ENCODE measurements around the gene TBRG1. TPM values are rescaled to one million over a fixed set of nuclear protein-coding genes. Genes with fewer than 3 reads are reported as not detected.

Gene TBRG1
- total RNA-seq, 2 experiments from 2014 or later, result 30.0 to 34.0 TPM

DNA sequence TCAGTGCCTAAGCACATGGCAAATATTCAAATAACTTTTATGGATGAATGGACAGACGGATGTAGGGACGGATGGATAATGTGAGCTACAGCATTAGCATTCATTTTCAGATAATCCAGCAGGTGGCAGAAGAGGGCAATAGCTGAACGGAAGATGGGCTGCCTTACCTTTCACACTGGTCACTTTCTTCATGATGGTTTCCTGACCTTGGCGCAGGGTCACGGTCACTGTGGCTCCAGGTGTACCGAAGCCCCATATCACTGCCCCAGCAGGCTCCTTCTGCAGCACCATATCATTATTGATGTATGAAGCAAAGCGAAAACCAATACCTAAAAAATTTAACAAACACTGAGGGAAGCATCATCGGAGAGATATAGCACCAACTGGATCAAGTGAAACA is 46.5 kb downstream of the TBRG1 start:
- peak; percentile 59 for DNase-seq (ENCODE audit: low spot score)
- peaks cover 5% of the 10 kb centered on the region; the same call in 1 of the 2 replicates for H3K9me3 ChIP-seq (ENCODE audit: low read length)
- POLR2A ChIA-PET, result interaction anchor here (0.6 to 1.4 kb wide), 3 partner anchors 93 to 167 kb away, joined by 3 read pairs; partner anchors contain the start of gene ESAM
- no peak overlapping the region for H3K27ac ChIP-seq (ENCODE audit: low read depth, low read length, poor library complexity, severe bottlenecking)
- H3K4me1 ChIP-seq (ENCODE audit: insufficient read depth, low read length, poor library complexity, severe bottlenecking), result peaks cover 35% of the 10 kb centered on the region
- CTCF ChIA-PET (ENCODE audit: unreplicated experiment), result interaction anchor here (0.6 to 2.5 kb wide), 2 partner anchors 45 to 94 kb away, joined by 3 to 9 read pairs; partner anchors contain the start of gene ESAM
- no peak overlapping the region for H2AFZ ChIP-seq (ENCODE audit: low read length)
- TF ChIP-seq CTCF (conservative IDR thresholded peaks at IDR 0.05; ENCODE audit: low read length) (peak; percentile 82), EZH2phosphoT487 (IDR thresholded peaks at IDR 0.05; ENCODE audit: borderline replicate concordance, low read depth, low read length) (no peak)
- H3K36me3 ChIP-seq (ENCODE audit: insufficient read depth, low read length), result no peaks in the 10 kb centered on the region
- intact Hi-C loops (cut with micrococcal nuclease; ENCODE audit: unreplicated experiment), result loop anchor here (1.0 kb wide), 4 partner anchors 77 to 168 kb away; no protein-coding TSS in a partner anchor
- H3K9me2 ChIP-seq (ENCODE audit: insufficient read depth, low read length), result no peaks in the 10 kb centered on the region
- no peaks in the 10 kb centered on the region for H3K79me2 ChIP-seq (ENCODE audit: insufficient read depth, low read depth, low read length)
- H4K20me1 ChIP-seq (ENCODE audit: insufficient read depth, low read length), result no peaks in the 10 kb centered on the region
- peak overlapping the region; percentile 60 for H3K4me2 ChIP-seq (ENCODE audit: low read length)
- BruUV-seq (replicated peaks), result no TSS peak
- no peak overlapping the region for H3K4me3 ChIP-seq (ENCODE audit: low read depth, low read length, poor library complexity, severe bottlenecking)

DNA sequence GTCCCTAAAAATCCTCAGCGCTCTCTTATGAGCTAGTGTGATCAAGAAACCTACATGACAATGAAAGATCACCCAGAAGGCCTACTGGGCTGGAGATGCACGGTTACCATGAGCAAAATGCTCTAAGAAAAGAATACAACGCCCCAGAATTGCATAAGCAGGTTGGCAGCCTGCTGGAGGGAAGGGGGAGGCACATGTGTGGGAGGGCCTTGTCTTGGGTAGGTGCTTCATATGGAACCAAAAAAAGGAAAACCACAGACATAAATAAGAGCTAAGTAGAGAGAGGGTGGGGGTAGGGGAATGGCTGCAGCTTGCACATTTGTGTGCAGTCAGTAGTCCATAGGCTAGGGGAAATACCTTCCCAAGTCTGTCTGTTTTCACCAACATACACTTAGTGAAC is 48.1 kb downstream of the TBRG1 start:
- peak; percentile 51 for DNase-seq (ENCODE audit: low spot score)
- H3K79me2 ChIP-seq (ENCODE audit: insufficient read depth, low read depth, low read length), result no peaks in the 10 kb centered on the region
- BruUV-seq (replicated peaks), result no TSS peak
- CTCF ChIA-PET (ENCODE audit: unreplicated experiment), result interaction anchor here (1.0 to 2.5 kb wide), 4 partner anchors 76 to 166 kb away, joined by 3 to 9 read pairs (median 4); partner anchors contain the start of gene ESAM
- H3K4me2 ChIP-seq (ENCODE audit: low read length), result peak overlapping the region; percentile 60
- peaks cover 5% of the 10 kb centered on the region; the same call in 1 of the 2 replicates for H3K9me3 ChIP-seq (ENCODE audit: low read length)
- H3K4me3 ChIP-seq (ENCODE audit: low read depth, low read length, poor library complexity, severe bottlenecking), result peak overlapping the region; percentile 9
- intact Hi-C loops (cut with micrococcal nuclease; ENCODE audit: unreplicated experiment), result no loop called here
- POLR2A ChIA-PET, result interaction anchor here (0.6 to 1.9 kb wide), 5 partner anchors 30 to 165 kb away, joined by 3 to 7 read pairs (median 4); no protein-coding TSS in a partner anchor
- H4K20me1 ChIP-seq (ENCODE audit: insufficient read depth, low read length), result no peaks in the 10 kb centered on the region
- 0 out of 2 replicates have a peak overlapping the region, but pooled peaks have one; percentile 21 for H2AFZ ChIP-seq (ENCODE audit: low read length)
- H3K9me2 ChIP-seq (ENCODE audit: insufficient read depth, low read length), result no peaks in the 10 kb centered on the region
- peaks cover 39% of the 10 kb centered on the region for H3K4me1 ChIP-seq (ENCODE audit: insufficient read depth, low read length, poor library complexity, severe bottlenecking)
- H3K27ac ChIP-seq (ENCODE audit: low read depth, low read length, poor library complexity, severe bottlenecking), result peak overlapping the region; percentile 2
- H3K36me3 ChIP-seq (ENCODE audit: insufficient read depth, low read length), result no peaks in the 10 kb centered on the region
- TF ChIP-seq EZH2phosphoT487 (IDR thresholded peaks at IDR 0.05; ENCODE audit: borderline replicate concordance, low read depth, low read length), result no peak
- TF ChIP-seq CTCF (conservative IDR thresholded peaks at IDR 0.05; ENCODE audit: low read length), result no peak
